ENCODE data around the gene SERAC1.

GRCh38 chr6:158115508-158115907 is 52.6 kb downstream of the SERAC1 start:
- TF ChIP-seq, protein P1, sequence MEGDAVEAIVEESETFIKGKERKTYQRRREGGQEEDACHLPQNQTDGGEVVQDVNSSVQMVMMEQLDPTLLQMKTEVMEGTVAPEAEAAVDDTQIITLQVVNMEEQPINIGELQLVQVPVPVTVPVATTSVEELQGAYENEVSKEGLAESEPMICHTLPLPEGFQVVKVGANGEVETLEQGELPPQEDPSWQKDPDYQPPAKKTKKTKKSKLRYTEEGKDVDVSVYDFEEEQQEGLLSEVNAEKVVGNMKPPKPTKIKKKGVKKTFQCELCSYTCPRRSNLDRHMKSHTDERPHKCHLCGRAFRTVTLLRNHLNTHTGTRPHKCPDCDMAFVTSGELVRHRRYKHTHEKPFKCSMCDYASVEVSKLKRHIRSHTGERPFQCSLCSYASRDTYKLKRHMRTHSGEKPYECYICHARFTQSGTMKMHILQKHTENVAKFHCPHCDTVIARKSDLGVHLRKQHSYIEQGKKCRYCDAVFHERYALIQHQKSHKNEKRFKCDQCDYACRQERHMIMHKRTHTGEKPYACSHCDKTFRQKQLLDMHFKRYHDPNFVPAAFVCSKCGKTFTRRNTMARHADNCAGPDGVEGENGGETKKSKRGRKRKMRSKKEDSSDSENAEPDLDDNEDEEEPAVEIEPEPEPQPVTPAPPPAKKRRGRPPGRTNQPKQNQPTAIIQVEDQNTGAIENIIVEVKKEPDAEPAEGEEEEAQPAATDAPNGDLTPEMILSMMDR (IDR thresholded peaks at IDR 0.05) = no peak
- TF ChIP-seq EP300 (IDR thresholded peaks at IDR 0.05) = no peak
- TF ChIP-seq POLR2A (IDR thresholded peaks at IDR 0.05) = no peak
- TF ChIP-seq POLR2AphosphoS5 (IDR thresholded peaks at IDR 0.05) = no peak
